ENCODE data around the gene TOMM7.

The TOMM7 gene

DNA sequence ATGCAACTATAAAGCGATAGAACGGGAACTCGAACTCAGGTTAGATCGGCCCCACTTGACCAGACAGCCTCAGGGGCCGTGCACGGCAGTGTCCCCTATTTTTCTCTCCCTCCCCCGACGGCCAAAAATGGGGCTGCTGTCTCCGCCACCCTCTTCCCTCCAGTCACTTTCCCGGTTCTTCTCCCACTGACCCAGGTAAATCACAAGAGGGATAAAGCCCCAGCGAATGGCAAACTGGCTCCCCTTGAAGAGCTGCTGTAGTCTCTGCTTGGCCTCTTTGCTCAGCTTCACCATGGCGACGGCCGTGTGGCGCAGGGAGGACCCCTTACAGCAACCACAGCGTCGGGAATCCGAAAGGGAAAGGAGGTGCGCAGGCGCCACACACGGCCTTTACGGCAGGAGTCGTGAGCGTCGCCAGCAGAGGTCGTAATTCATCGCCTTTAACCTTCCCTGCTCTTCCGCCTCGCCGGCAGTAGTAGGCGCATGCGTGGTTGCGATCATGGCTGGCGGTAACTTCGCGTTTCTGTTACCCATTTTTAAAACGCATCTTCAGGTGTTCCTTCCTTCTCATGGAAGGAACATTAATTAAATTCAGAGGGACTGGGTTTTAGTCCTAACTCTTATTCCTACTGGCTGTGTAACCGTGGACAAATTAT lies at the start of gene TOMM7:
TSS of gene TOMM7 (minus strand) at position 364 of the 656 bp plus-strand sequence. CDS start at position 294, 70 bp downstream.
- DNase-seq (ENCODE audit: low read depth, low spot score), result peak; percentile 98

DNA sequence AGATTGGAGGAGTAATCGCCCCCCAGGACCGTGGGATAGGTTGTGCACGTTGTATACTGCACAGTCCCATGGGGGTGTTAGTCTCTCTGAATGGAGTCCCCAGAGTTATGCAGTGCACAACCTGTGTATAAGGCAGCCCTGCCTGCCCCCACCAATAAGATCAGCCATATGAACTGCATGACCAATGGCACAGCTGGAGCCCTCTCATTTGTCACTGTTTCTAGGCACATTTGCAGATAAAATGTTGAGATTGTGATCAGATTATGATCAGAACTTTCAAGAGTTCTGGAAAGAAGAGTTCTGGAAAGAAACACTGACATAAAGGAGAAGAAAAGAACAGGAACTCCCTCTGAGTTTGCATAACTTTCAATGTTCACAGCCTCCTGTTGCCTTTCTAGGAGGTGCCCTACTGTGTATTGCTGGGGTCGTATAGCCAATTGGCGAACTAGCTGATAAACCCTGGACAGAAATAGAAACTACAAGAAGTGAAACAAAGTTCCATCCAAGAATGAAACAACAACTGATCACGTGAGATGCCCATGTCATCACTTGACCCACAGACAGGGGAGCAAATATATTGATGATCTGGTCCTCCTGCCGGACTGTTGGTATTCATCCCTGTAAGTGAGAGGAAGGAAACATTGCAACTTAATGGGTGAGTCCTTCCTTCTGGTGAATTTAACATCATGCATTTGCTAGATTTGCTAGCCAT lies 49.6 kb upstream of the TOMM7 start:
- DNase-seq (ENCODE audit: low read depth, low spot score), result no peak

DNA sequence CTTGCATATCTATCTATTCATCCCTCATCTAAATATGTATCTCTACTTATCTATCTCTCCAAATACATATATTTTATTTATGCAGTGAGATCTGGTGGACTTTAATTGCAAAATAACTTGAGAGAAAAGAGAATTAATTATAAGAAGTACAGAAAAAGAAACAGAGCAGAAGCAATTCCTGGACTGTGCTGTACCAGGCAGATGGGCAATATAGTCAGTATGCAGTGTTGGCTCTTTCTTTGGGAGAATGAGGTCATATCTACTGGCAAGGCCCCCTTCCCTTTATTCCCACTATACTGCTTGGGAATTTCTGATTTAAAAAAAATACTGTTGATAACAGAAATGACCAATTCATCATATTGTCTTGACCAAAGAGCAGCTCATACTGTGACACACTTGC lies 49.0 kb upstream of the TOMM7 start:
- no peak for DNase-seq (ENCODE audit: low read depth, low spot score)

DNA sequence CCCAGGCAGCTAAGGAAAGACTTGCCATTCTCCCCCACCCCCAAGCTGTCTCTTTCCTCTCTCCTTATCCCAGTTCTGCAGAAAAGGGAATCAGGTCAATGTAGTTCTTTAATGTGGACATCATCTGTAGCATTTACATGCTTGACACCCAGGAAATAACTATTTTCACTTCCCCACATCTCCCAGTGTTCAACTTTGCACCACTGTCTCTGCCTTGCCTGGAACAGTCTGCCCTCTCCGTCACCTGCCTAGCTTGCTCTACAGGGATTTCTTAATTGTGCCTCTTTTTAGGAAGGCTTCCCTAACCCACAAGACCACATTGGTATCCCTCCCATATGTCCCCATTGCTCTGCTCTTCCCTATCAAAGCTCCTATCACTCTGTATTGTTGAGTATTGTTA lies 45.9 kb upstream of the TOMM7 start:
- DNase-seq (ENCODE audit: low read depth, low spot score), result no peak

DNA sequence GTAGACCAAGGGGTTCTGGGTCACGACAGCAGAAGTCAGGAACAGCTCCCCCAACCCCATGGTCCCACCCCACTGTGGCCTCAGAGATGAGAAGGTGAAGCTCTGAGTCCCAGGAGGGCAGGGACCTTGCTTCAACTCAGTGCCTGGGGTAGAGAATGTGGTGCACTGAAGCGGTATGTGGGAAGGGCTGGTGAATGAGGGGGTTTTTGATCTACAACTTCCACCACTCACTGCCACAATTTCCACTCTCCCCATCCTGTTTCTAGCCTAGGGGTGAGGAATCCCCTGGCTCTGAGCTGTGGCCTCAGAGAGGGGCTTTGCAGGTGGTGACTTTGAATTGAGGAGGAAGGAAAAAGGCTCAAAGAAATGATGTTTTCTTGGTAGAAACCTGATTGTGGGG lies 44.9 kb upstream of the TOMM7 start:
- no peak for DNase-seq (ENCODE audit: low read depth, low spot score)

DNA sequence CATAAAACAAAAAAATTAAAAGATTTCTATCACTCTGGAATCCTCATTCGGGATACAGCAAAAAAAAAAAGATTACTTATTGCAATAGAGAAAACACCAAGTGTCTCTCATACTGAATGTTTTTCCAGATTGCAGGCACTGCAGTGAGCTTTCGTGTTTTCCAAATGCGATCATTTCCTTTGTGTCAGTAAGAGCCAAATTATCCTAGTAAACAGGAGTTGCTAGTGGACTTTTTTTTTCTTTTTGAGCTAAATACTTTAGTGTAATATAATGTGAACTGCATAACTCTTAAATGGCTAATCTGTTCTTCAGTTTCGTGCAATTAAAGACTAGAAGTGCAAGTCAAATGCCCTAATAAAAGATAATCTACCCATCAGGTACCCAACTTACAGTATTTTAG lies 44.4 kb upstream of the TOMM7 start:
- DNase-seq (ENCODE audit: low read depth, low spot score), result no peak

DNA sequence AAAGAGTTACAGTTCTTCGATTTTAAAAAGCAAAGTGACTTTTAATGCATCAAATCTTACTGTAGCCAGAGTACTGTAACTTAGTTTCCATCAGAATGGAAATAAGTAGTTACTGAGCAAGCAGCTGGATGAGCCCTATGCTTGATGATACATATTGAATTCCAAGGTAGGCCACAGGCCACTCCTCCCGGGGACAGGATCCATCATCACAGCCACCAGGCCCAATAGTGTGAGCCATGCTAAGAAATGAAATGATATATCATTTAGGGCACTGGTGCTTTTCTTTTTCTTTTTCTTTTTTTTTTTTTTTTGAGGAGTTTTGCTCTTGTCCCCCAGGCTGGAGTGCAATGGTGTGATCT lies 42.9 kb upstream of the TOMM7 start:
- no peak for DNase-seq (ENCODE audit: low read depth, low spot score)

DNA sequence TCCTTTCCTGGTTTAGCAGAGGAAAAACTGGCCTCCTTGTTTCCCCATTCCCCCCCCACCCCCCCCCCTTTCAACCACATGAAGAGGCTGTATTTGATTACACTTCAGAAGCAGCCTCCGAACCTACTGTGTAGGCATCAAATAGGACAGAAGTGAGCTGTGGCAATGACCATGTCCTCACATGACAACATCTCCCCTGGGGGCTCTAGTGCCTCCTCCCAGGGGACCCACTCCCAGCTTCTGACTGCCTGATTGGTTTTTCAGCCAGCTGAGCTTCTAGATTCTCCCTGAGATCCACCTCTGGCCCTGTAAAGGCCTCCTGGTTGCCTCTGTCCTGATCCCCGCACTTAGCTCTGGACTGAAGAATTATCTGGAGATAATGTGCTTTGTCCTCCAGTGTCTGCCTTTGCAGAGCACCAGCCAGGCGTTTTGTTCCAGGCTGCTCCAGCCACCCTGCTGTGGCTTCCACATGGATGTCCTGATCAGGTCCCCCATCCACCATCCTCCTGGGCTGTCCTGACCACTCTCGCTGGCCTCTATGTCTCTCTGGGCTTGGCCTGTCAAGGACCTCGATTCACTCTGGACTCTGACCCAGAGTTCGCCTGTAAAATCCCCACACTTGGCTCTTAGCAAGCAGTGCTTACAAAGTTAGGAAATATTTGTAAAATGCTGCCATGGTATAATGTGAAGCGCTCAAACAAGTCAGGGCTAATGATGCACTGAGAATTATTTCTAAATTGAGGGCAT lies 42.4 kb upstream of the TOMM7 start:
- no peak for DNase-seq (ENCODE audit: low read depth, low spot score)

DNA sequence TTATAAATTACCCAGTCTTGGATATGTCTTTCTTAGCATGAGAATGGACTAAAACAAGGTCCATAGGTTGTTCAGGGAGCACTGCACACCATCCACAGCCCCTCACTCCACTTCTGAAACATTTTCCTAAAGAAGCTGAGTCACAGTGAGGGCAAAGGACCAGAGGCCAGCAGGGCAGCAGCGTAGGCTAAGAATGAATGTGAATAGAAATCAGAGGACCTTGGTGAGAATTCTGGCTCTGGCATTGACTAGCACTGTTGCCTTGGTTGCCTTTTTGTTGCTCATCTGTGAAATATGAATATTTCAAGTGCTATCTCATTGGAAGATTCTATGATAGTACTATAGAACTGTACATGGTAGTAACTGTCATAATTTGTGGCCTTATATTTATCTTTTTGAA lies 41.7 kb upstream of the TOMM7 start:
- no peak for DNase-seq (ENCODE audit: low read depth, low spot score)

DNA sequence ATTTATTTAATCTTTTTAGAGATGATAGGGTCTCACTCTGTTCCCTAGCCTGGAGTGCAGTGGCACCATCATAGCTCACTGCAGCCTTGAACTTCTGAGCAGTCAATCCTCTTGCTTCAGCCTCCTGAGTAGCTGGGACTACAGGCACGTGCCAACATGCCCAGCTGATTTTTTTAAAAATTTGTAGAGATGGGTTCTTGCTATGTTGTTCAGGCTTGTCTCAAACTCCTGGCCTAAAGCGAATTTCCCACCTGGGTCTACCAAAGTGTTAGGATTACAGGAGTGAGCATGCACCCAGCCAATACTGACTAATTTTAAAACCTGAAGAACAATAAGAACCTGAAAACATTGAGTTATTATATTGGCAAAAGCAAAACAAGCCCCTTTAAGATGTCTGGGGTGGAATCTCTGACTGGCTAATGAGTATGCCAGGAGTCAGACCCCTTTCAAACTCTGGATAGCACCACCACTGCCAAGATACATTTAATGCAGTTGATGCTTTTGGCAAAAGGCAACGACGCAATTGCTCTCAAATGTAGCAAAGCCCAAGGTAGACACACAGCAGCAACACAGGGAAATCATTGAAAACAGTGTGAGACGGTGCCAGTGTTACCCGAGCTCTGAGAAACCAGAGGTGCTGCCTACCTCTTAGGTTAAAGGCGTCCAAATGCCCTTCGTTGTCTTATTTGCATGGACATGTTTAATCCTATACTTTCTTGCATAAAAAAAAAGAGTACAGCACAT lies 40.7 kb upstream of the TOMM7 start:
- DNase-seq (ENCODE audit: low read depth, low spot score), result no peak

DNA sequence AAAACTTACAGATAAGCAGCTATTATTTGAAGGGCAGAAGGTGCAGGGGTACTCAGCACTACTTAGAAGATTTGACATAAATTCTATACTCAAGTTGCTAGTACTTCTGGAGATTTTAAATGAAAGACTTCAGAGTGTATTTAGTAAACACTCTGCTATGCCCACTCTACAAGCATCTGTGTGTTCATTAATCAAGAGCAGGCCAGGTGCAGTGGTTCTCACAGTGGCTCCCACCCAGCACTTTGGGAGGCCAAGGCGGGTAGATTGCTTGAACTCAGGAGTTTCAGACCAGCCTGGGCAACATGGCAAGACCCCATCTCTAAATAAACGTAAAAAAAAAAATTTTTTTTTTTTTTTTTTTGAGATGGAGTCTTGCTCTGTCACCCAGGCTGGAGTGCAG lies 38.9 kb upstream of the TOMM7 start:
- DNase-seq (ENCODE audit: low read depth, low spot score), result no peak

DNA sequence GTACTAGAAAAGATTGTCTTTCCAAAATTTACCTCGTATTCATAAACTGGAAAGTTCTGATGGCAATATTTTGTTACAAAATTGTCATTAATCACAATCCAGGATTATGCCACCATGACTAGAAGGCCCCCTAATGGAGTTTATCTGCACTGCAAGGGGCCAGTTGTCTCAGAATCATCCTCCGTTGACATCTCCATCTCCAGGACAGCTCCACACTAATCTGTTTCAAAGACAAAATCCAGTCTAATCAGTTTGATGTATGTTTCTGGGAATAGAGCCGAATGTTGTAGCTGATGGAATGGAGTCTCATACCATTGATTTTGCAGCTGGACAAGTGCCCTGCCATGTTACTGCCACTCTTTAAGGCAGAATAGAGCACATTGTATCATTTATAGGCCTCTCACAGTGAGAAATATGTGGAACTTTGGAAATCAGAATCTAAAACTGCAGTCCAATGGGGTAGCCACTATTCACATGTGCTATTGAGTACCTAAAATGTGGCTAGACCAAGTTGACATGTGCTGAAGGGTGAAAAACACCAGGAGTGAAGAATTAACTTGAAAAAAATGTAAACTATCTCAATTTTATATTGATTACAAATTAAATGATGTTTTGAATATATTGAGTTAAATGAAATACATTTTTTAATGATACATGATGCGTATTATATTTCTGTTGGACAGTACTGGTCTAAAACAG lies 38.3 kb upstream of the TOMM7 start:
- DNase-seq (ENCODE audit: low read depth, low spot score), result no peak

DNA sequence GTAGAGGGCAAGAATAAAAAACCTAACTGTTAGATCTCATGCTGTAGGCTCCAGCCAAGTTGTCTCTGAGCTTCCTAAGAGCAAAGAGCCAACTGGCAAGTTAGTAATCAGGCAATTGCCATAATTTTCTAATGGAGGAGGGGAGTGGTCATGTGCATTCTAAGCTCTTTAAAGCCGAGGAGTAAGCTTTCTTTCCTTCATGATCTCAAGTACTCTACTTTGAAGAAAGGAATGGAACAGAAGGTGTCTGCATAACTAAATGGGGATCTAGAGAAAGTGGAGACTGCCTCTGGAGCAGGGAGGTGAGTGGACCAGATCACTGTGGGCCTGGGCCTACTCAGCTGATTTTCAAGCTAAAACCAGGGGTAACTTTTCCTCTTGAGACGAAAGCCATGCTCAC lies 37.7 kb upstream of the TOMM7 start:
- DNase-seq (ENCODE audit: low read depth, low spot score), result no peak

DNA sequence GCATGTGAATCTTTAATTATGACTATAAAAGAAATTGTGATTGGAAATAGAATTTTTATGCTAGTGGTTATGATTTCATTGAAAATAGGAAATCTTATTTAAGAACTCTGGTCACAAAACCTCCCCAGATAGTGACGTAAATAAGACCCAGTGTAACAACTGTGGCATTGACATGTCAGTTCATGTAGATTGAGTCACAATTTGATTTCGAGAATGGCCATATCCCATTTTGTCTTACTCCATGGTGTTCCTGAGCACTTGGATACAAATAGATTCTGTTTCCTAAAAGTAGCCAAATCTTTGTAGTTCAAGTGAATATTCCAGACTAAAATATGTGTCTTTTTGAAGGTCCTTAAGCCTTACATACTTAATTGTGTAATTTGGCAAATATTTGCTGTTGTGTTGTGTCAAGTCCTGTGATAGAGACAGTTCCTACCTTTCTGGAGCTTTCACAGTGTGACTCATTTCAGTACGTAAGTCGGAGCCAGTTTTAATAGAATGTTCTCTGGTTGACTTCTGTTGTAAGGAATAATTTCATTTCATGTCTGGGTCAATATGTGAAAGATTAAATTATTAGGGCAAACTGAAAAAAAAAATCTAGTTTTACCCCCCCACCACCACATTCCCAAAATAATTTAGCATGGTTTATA lies 37.1 kb upstream of the TOMM7 start:
- peak; percentile 52 for DNase-seq (ENCODE audit: low read depth, low spot score)

DNA sequence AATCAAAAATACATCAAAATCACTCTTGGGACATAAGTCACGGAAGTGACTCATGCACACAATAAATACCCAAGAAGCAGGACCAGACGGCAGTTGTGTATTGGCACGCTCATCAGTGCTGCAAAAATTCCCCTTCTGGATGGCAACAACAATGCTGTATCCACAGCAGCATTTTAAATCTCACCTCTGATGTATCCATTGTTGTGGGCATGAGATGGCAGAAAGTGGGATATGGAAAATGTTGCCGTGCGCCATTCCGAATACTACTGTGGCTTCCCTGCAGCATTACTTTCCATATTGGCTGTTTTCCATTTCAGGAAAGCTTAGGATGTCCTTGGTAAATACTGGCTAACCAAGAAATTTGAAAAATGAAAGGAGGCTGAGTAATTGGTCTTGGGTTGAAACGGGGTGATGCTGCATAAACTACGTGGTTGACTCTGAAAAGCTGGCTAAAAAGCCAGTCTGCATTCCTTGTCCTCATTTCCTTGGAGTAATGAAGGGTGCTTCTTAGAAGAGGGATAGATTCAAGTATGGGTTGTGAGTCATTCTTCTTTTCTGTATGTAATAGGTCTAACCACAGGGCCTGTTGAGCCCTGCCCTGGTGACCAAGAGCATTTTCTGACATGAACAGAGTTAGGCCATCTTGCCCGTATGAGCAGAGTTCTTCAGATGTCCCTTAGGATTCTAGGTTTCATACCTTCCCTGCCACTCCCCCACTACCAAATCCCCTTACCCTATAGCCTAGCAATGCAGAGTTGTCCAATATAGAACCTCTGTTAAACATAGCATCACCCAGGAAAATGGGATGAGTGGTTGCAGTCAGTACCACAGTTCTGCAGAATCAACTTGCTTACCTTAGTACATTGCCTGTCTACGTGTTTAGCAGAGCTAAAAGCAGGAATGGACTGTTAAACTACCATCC lies 36.3 kb upstream of the TOMM7 start:
- DNase-seq (ENCODE audit: low read depth, low spot score), result peak; percentile 97

DNA sequence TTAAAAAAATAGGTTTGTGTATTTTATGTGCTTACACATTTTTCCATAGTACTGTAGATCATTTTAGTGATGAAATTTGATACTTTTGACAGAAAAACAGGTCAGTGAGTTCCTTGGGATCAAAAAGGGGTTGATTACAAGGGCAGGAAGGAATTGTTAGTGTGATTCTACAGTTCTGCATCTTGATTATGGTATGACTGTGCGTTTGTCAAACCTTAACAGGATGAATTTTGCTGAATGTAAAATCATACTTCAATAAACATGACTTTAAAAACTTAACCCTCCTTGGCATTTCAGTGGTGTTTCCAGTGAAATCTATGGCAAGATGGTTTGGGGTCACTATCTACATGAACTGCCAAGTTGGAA lies 35.6 kb upstream of the TOMM7 start:
- no peak for DNase-seq (ENCODE audit: low read depth, low spot score)

DNA sequence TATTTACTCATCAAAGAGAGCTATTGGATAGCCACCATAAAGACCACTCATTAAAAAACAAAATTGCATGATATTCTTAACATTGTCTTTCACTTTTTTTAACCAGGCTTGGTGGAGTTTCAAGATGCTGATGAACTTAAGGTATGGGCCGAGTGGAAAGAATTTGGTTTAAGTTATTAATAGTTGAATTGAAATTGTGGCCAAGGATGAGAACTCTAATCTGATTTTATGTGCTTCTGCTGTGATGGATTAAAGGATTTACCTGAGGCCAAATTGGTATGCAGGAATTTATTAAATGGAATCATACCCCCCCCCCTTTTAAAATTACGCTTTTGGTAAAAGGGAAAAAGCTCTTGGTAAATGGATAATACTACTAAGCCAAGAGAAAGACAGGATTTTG lies 33.8 kb upstream of the TOMM7 start:
- DNase-seq (ENCODE audit: low read depth, low spot score), result peak; percentile 23

DNA sequence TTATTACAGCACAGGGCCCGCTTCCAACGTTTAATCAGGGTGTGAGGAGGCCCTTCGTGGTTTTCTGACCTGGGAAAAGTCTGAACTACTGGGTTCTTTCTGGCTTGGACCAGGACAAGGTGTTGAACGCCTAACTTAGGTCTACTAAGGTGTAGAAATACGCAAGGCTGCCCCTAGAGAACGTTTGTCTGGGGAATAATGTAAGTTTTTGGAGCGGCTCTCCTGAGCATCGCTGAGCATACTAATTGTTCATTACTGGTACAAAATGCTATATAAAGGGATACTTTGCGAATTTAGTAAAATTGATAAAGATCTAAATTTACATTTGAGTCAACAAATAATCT lies 32.4 kb upstream of the TOMM7 start:
- DNase-seq (ENCODE audit: low read depth, low spot score), result no peak

DNA sequence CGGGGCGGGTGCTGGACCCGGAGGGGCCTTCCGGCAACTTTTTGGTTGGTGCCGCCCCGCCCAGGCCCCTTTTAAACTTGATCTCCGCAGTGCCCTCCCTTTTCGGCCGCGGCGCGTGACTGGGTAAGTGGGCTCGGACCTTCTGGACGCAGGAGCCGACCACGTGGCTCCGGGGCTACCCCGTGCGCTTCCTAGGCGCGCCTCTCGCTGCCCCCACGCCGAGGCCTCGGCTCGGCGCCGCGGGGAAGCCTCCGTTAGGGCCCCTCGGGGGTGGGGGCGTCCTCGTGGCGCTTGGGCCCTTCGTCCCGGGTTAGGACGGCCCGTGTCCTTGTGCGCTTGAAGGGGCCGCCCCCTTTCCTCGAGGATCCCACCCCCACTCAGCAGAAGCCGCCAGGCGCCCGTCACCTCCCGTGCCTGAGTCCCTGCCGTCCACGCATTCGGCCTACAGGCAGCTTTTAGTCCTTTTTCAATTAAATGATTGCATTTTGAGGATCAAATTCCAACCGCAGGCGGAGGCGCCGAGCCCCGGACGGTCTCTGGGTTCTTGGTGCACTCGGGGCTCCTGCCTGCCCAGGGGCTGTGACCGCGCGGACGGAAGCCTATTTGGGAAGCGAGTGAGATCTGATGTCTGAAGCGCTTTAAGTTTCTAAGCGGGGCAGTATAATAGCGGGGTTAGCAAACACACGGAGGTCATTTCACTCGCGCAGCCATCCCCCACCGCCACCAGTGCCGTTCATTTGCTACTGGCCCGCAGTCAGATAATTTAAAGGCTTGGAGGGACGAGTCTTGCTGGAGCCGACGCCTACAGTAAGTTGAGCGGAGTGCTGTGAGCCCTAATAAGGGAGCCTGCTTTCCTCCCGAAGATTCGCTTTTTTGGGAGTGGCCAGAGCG lies 31.8 kb upstream of the TOMM7 start:
- DNase-seq (ENCODE audit: low read depth, low spot score), result peak; percentile 91
